ENCODE measurements around the gene KANSL1L.

Gene KANSL1L

DNA sequence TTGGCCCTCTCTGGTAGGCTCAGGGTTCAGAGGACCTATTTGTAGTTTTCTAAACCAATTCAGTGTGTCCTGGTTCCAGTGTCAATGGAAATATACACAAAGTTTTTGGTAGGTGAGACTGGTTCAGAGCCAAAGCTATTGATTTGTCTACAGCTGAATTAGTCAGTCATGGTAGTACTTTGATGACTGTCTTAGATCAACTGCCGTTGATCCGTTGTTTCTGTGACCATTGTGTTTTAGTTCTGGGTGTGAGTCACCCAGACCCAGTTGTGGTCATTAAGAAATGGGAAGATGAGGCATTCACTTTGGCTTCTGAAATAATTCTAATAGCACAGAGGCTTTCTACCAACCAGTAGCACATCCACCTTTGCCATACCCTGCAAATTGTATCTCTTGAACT is 184.8 kb downstream of the KANSL1L start:
- no peak for DNase-seq

DNA sequence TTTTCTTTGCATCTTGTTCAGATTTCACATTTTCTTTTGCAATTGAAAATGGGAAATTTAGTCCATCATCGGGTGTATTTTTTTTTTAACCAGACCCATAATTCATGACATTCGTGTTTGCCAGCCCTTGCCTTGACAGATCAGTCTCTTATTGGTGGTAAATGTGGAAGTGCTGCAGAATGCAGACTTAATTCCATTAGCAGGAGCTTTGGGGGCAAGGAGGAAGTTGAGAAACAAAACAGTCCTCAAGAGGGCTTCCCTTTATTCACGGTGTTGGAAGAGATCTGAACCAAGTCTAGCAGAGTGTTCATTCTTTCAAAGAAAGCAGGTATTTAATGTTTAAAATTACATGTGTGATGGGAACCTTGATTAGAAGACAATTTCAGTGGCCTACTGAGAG is 185.3 kb downstream of the KANSL1L start:
- DNase-seq = no peak

DNA sequence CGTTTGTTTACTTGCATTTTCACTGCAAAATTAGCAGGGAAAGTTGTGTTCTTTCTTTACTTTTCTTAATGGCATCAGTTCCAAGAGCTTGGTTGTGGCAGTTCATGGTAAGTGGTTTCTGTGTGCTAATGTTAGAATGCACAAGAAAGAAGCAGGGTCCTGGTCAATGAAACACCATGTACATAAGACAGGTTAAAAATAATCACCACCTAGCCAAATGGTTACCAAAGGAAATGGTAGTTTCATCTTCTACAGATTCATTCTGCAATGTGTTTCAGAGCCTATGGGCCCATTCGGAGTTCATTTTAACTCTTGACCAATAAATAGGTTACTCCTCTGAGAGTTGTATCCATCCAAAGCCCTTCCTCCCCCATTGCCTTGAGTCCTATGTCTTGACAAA is 186.9 kb downstream of the KANSL1L start:
- DNase-seq = no peak

DNA sequence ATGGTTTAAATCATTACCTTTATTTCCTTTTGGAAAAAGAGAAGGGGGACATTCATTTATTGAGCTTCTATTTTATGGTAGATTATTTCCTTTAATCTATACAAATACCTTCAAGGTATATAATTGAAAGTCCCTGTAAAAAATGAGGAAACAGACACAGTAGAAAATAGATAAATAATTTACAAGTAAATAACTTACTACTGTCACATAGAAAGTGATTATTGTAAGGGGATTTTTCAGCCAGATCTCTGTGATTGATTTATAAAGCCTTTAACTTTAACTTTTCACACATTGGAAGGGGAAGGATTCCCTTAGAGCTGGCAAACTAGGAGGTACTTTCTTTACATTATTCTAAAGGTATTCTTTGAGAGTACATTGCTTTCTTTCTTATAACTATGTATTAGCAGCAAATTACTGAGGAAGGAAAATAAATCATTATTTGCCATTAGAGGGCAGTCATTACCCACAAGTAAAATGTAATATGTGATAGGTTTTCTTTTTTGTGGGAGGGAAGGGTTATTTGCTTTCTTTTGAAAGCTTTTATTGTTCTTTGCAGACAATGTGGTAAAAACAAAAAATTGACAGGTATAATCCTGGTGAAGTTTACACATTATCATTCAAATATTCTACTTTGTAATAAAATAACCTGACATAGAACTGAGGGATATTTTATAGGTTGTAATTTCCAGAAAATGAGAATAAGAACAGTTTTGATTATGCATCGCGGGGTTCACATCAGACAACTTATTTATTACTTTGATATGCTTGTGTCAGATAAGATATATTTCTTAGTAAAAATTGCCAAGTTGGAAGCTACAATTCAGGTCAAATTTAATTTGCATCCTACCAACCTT is 193.6 kb downstream of the KANSL1L start:
- DNase-seq = no peak

DNA sequence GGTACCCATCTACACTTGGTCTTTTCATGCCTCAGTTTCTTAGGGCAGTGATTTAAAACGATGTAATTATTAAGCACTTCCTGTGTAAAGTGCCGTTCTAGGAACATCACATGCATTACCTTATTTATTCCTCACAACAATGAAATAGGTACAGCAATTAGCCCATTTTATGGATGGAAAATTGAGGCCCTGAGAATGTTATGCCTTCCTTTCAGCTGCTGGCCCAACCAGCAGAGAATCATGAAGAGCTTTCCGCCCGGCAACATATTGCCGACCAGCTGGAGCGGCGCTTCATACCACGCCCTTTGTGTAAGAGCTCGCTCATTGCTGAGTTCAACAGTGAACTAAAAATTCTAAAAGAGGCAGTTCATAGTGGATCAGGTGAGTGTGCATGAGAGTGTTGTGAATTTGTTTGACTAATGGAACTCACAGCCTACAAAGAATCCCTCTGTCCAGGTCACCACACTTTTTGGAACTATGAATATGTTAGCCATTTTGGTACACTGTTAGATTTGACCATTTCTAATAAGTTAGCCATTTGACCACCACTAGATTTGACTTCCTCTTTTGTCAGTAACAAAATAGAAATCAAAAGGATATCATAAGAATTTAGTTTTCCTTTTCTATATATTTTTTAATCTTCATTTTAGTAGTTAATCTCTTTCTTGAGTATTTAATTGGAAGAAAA is 194.4 kb downstream of the KANSL1L start:
- no peak for DNase-seq

DNA sequence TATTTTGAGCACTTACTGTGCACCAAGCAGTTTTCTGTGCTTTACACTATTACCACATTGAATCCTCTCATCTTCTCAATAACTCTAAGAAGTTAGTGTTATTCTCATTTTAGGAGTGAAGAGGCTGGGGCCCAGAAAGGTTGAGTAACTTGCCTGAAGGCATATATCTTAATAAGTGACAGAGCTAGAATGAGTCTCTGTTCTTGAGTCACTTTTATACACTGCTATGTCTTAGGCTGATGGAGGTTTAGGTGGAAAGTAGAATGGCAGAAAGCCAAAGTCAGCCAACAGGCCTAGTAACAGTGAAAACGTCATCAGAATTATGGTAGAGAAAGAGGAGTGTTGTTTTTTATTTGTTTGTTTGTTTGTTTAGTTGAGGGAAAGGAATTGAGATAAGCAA is 196.6 kb downstream of the KANSL1L start:
- no peak for DNase-seq

DNA sequence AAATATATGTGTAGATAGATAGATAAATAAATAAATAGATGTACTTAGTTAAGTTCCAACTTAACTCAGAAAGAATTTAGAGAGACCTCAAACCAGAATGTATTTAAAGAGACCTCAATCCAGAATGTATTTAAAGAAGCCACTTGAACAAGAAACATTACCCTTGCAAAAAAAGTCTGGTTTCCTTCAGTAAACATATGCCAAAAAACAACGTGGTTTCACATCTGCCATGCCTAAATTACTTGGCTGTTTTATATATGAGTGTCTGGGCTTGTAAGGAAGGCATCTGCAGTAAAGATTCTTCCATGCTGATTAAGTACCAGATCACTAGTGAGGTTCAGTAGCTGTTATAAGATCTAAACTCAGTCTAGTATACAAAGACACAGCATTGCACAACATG is 197.9 kb downstream of the KANSL1L start:
- no peak for DNase-seq
